IPS DF 19.7 (cell line): Measurements from ENCODE around the gene SLC13A4.

Experiments
- DNase-seq: peaks from one replicate; pipeline ENCODE4 v3.0.0-alpha.2; 2013; ENCODE audit warnings: low read depth, low spot score

SLC13A4 gene

GRCh38 chr7:135719688-135720087, 8.3 kb downstream of the SLC13A4 start:
- no peak for DNase-seq

- no peak for DNase-seq
These were observed 9.1 kb downstream of the SLC13A4 start for GRCh38 chr7:135718794-135719437.

DNA sequence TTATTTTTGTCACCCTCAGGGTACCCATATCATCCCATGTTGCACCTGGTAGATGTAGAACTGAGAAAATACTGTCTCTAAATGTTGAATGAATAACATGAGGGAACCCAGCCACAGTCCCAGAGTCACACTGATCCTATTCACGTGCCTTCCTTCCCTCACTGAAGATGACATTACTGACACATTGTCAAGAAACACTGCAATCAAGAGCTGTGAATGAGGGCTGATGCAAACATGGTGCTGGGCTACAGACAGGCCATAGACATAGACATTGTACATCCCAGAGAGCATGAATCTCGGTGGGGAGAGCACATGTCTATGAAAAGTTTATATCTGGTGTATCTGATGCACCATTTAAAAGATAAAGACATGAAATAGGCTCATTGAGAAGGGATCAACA, 9.8 kb downstream of the SLC13A4 start:
- DNase-seq: no peak

DNA sequence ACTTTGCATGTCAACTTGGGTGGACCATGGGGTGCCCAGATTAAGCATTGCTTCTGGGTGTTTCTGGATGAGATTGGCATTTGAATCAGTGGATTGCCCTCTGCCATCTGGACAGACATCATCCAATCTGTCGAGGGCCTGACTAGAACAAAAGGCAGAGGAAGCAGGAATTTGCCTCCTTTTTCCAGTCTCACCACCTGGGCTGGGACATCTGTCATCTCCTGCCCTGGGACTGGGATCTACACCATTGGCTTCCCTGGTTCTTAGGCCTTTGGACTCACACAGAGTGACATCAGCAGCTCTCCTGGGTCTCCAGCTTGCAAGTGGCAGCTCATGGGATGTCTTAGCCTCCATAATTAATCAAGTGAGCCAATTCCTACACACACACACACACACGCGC, 10.3 kb downstream of the SLC13A4 start:
- no peak for DNase-seq

DNA sequence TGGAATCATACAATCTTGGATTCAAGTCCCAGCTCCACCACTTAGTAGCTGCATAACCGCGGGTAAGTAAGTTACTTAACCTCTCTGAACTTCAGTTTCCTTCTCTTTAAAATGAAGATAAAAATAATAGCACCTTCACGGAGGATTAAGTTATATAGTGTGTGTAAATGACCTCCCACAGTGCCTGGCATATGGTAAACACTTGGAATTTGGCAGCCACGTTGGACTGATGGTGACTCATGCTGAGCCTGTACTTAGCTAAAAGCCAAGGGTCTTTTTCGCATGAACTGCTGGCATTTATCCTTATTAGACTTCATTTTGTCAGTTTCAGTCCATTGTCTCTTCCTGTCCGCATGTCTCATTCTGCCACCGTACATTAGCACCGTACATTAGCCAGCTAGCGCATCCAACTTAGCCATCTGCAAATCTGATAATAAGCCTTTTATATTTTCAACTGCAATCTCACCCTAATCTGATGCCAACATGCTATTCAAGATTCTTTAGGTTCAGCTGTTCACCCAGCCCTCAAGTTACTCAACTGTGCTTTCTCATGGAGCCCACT, 11.2 kb downstream of the SLC13A4 start:
- DNase-seq: no peak

- DNase-seq: no peak
These were observed 12.3 kb downstream of the SLC13A4 start for GRCh38 chr7:135715673-135716072.

DNA sequence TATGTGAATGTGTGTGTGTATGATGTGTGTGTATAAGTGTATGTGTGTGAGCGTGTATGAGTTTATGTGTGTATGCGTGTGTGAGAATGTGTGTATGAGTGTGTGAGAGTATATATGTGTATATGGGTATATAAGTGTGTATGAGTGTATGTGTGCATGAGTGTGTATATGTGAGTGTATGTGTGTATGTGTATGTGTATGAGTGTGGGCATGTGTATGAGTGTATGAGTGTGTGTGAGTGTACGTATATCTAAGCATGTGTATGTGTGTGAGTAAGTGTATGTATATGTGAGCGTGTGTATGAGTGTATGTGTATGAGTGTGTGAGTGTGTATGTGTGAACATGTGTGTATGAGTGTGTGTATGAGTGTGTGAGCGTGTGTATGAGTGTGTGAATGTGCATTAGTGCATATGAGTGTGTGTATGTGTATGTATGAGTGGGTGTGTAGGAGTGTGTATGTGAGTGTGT, 12.9 kb downstream of the SLC13A4 start:
- DNase-seq: no peak

DNA sequence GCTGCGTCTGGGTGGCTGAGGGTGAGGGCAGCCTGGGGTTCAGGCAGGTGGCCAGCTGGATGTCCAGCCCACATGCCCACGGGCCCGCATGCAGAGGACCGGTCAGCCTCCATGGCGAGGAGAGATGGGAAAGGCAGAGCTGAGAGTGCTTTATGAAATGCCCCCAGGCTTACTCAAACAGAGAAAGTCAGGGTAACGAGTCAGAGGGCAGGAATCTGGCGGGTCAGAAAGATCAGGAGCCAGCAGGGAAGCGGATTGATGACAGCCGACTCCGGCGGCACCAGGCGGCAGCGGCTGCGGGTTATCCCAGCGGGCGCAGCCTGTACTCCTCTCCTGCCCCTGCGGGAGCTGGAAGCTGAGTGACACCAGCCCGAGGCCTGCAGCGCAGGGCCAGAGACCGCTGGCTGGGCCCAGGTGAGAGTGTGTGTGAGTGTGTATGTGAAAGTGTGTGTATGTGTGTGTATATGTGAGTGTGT, 13.4 kb downstream of the SLC13A4 start:
- no peak for DNase-seq

- no peak for DNase-seq
These were observed 14.0 kb downstream of the SLC13A4 start for GRCh38 chr7:135713836-135714470.

DNA sequence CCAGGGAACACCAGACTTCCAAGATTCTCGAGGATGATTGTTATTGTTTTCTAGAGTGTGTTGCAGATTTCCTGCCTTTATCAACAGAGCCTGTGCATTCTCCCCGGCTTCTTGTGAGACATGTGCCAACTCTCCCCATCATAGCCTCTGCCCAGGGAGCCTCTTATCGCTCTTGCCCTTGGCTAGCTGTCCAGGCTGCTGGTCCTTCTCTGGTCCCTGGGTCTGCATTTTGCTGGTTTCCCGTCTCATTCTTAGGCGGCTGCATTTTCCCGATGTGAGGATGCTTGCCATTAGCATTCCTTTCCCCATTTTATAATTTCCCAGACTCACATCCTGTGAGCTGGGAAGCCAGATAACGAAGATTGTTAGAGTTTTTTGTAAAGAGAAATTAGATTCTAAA, 15.2 kb downstream of the SLC13A4 start:
- DNase-seq: no peak

DNA sequence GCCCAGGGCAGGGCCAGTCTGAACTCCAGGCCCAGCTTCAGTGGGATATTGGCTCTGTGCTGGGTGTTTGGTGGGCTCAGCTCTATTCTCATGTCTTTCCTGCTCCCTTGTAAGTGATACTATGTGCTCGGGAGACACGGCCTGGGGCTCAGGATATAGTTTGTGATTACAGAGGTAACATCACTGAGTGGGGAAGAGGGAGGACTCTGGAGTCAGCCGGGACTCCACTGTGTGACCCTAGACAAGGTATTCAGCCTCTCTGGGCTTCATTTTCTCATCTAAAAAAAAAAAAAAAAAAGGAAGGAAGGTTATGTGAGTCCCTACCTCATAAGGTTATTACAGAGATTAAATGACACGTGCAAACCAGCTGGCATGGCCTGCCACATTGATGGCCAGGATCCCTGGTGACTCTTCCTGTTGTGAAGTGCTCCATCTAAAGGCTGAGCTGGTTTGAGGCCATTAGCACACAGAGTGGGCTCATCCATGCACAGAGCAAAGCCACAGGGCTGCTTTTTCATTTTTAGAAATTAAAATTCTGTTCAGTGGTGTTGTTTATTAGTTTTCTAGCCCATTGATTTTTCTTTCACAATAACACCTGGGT, 15.7 kb downstream of the SLC13A4 start:
- DNase-seq: no peak

DNA sequence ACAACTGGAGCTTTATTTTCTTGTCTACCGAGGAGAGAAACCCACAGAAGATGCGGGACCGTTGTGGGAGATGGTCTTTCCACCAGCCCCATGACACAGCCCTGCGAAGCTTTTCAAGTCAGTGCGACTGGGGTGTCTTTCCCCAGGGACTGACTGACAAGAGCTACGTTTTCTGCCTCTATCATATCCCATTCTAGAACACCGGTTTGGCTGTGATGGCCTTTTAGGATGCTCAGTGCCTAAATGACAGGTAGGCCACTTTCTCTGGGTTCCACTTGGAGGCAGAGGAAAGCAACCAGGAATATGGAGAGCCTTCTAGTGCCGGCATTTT, 16.9 kb downstream of the SLC13A4 start:
- no peak for DNase-seq

DNA sequence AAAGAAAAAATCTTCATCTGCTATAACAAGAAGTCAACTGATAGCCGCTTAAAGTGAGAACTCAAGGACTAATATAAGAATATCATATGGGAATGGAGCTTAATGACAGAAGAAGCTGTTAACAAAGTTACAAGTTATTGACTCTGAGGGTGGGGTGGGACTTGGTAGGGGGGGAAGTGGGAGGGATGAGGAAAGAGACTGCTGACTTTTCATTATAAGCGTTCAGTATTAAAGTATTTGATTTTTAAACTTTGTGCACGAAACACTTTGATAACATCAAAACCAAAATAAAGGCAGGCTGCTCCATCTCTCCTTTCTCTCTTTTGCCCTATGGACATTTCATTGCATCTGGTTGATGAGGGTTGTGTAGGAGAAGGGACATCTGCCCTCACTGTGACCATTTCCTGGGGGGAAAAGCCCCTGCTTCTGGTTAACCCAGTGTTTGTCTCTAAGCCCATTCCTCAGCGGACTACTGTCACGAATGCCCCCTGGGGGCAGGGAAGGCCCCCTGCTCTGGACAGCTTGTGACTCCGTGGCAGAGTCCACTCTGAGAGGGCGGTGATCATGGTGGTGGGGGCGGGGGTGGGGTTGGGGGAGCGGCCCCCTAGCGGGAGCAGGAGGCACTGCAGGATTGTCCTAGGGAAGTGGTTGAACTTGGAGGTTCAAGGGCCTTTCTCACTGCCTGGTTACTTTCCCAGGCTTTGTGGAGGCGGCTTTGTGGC, 17.4 kb downstream of the SLC13A4 start:
- no peak for DNase-seq

- DNase-seq: no peak
These were observed 18.5 kb downstream of the SLC13A4 start for GRCh38 chr7:135709508-135709907.

DNA sequence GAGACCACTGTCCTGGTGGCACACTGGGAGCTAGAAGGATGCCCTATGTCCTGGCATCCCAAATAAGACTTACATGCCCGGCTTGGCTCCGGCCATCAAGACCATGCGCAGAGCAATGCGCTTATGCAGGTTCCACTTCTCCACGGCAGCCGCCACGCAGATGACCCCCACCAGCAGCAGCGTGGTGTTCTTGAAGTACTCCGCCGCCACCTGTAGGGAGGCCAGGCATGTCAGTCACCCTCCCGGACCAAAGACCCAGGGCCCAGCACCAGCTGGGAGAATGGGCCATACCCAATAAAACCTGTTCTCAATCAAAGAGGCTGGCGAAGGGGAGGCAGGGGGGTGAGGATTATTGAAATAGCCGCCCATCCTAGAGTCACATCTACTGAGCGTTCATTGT, 19.9 kb downstream of the SLC13A4 start:
- DNase-seq: no peak

DNA sequence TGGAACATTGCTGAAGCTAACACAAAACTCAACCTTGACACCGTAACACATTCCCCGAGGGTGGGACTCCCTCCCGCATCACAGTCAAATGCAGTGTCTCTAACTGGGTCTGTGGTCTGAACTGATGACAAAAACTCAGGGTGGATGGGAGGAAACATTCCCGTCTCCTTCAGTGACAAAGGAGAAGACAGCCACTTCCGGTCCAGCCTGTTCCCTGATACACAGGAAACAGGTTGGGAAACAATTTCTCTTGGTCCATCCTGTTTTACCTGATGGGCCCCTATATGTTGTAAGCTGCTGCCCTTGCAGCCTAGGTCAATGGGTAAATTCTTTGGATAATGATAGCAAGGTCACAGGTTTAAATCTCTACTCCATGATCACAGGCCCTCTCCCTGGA, 20.4 kb downstream of the SLC13A4 start:
- DNase-seq: no peak

DNA sequence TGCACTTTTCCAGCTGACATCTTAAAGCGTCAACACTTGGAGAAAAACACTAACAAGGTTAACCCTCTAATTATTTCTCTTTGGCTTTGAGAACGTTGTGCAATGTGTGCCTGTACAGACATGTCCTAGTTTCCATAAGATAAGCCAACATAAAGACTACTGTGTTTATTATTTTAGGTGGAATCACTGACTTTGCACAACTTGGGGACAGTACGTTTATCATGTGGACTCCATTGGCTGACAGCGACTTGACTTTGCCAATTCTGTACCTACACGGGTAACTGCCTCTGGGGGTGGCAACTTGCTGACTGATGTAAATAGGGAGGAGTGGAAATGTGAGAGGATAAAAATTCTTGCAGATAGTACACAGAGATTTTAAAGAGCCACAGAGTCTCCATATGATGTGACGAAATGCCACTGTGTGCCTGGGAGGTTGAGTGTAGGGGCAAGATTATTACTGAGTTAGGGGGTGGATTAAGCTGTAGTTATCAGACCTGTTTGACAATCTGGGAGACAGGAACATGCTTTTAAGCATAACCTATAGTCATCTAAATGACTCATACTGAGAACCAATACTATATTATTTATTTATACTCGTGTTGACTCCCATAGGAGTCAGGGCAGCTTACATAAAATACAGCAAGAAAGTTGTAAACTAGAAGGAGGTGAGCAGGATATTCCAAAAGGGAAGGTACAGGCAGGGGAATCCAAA, 21.0 kb downstream of the SLC13A4 start:
- DNase-seq: no peak

GRCh38 chr7:135706038-135706742, 21.8 kb downstream of the SLC13A4 start:
- DNase-seq: no peak

GRCh38 chr7:135704698-135705097, 23.3 kb downstream of the SLC13A4 start:
- no peak for DNase-seq

GRCh38 chr7:135704074-135704473, 23.9 kb downstream of the SLC13A4 start:
- DNase-seq: no peak
